HK-2 (cell line): ENCODE data around the gene PPDPF.

ENCODE experiments used
- DNase-seq: peaks from one replicate; pipeline ENCODE4 v3.0.0-alpha.2; 2018; ENCODE audit not compliant: unreplicated experiment

The PPDPF gene

GRCh38 chr20:63538204-63539091 is 17.9 kb downstream of the PPDPF start:
- no peak for DNase-seq

- DNase-seq = no peak
Measured at GRCh38 chr20:63539092-63539430, 18.5 kb downstream of the PPDPF start.

GRCh38 chr20:63539441-63540370 is 19.1 kb downstream of the PPDPF start:
- no peak for DNase-seq

GRCh38 chr20:63540417-63541186 is 20.0 kb downstream of the PPDPF start:
- DNase-seq = peak; percentile 58

GRCh38 chr20:63541371-63541770 is 20.8 kb downstream of the PPDPF start:
- DNase-seq = no peak

- DNase-seq = no peak
Measured at GRCh38 chr20:63542031-63542559, 21.5 kb downstream of the PPDPF start.

- DNase-seq = no peak
Measured at GRCh38 chr20:63542696-63543095, 22.1 kb downstream of the PPDPF start.

GRCh38 chr20:63543131-63543530 is 22.6 kb downstream of the PPDPF start:
- no peak for DNase-seq

- DNase-seq = no peak
Measured at GRCh38 chr20:63543733-63544132, 23.2 kb downstream of the PPDPF start.

GRCh38 chr20:63544241-63544957 is 23.8 kb downstream of the PPDPF start:
- DNase-seq = no peak

GRCh38 chr20:63544958-63545516 is 24.5 kb downstream of the PPDPF start:
- peak; percentile 81 for DNase-seq

GRCh38 chr20:63545814-63546213 is 25.2 kb downstream of the PPDPF start:
- DNase-seq = no peak

GRCh38 chr20:63546256-63546955 is 25.8 kb downstream of the PPDPF start:
- DNase-seq = no peak

- DNase-seq = no peak
Measured at GRCh38 chr20:63546956-63547724, 26.6 kb downstream of the PPDPF start.

- DNase-seq = no peak
Measured at GRCh38 chr20:63547725-63548480, 27.3 kb downstream of the PPDPF start, which contains the start of gene SRMS. TSS of gene SRMS (minus strand) at chr20:63547749. CDS start at chr20:63547463, 286 bp downstream.

GRCh38 chr20:63548542-63548941 is 28.0 kb downstream of the PPDPF start:
- no peak for DNase-seq

- DNase-seq = no peak
Measured at GRCh38 chr20:63549019-63549418, 28.5 kb downstream of the PPDPF start.

- DNase-seq = no peak
Measured at GRCh38 chr20:63549679-63550282, 29.2 kb downstream of the PPDPF start.
